ENCODE results near the gene TFF1.

- TF ChIP-seq CTCF (conservative IDR thresholded peaks at IDR 0.05 in 1 of 2, IDR thresholded peaks at IDR 0.05 in 1 of 2; ENCODE audit: extremely low read depth in 1 of 2, insufficient read depth in 1 of 2, low read depth in 1 of 2, low read length in 2 of 2): no peak
- no peak for TF ChIP-seq EZH2 (IDR thresholded peaks at IDR 0.05; ENCODE audit: borderline replicate concordance, low read length)
Observed at GRCh38 chr21:42356650-42357049, 9.7 kb downstream of the TFF1 start.

Measured in mammary epithelial cell (primary cell).